Tongue (tissue), 2 donors: ENCODE results near the gene SSR4. TPM values are rescaled to one million over a fixed set of nuclear protein-coding genes. Genes with fewer than 3 reads are reported as not detected.
"Not testable (repeated sequence)": the region's sequence is repeated elsewhere in the genome, so short reads cannot be mapped to it uniquely, and the experiment has no call there.

ENCODE experiments used
- DNase-seq: peaks from one replicate; pipeline ENCODE4 v3.0.0-alpha.2; 2015
- total RNA-seq: library from RNA; depleted of rRNA; stranded (reverse); fragments of >200 nt; gene quantifications from one replicate; pipeline ENCODE4 v1.2.3, GENCODE V29; 2014

SSR4 gene
- total RNA-seq, 1 donor from 2014 or later = 46.4 TPM

- no peak for DNase-seq
Observed at GRCh38 chrX:153804100-153804595, 9.7 kb downstream of the SSR4 start.

DNA sequence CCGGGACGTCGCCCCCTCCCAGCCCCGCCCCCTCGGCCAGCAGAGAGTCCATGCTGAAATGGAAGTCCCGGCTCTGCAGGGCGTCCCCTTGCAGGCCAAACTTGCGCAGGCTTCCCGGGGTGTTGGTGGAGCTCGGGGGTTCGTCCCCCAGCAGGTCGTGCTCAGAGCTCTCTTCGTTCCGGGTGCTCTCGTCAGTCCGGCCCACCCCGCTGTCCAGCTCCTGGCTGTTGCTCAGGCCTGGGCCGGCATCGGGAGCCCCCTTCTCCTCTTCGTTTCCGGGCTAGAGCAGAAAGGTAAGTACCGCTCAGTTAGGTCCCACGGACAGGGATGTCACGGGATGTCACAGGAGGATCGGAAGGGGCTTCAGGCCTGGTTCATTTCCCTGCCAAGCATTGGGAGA, 10.2 kb downstream of the SSR4 start:
- no peak for DNase-seq

DNA sequence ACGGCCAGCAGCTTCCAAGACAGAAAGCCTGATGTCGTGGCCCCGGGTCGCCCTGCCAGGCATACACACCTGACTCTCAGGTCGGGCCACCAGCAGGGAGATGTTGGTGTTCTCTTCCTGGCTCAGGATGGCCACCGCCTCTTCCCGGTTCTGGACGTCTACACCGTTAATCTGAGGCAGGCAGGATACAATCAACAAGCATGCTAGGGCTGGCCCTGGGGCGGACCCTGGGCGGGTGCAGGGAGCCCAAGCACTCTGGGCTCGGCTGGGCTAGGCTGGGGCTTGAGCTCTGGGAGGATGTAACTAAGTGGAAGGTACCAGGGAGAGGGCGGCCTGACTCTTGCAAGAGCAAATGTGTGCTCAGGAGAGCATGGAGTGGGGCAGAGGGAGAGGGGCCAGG, 11.0 kb downstream of the SSR4 start:
- DNase-seq = no peak

DNA sequence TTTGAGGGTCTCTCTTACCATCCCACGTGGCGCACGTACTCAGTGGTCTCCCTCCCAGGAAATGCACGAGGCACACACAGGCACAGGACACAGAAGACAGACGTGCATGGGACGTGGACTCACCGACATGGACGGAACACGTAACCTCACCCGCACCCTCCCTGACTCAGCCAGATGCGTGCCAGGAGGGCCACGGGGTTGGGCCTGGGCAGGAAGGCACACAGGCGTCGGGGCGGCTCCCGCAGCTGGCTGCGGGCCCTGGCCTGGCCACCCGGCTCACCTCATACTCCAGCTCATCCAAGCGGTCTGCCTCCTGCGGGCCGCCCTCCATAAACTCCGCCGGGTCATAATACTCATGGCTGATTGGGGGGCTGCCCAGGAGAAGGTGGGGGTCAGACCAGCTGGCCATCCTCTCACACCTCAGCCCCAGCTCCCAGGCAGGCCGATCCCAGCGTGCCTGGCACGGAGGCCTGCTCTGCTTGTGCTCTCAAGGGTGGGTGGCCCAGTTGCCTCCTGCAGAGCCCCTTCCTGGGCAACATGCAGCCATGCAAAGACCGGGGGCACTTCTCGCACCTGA, 12.6 kb downstream of the SSR4 start:
- no peak for DNase-seq

- no peak for DNase-seq
Observed at GRCh38 chrX:153807976-153808375, 13.5 kb downstream of the SSR4 start.

GRCh38 chrX:153812220-153812619, 17.8 kb downstream of the SSR4 start:
- DNase-seq = no peak

GRCh38 chrX:153813161-153813560, 18.7 kb downstream of the SSR4 start:
- no peak for DNase-seq

DNA sequence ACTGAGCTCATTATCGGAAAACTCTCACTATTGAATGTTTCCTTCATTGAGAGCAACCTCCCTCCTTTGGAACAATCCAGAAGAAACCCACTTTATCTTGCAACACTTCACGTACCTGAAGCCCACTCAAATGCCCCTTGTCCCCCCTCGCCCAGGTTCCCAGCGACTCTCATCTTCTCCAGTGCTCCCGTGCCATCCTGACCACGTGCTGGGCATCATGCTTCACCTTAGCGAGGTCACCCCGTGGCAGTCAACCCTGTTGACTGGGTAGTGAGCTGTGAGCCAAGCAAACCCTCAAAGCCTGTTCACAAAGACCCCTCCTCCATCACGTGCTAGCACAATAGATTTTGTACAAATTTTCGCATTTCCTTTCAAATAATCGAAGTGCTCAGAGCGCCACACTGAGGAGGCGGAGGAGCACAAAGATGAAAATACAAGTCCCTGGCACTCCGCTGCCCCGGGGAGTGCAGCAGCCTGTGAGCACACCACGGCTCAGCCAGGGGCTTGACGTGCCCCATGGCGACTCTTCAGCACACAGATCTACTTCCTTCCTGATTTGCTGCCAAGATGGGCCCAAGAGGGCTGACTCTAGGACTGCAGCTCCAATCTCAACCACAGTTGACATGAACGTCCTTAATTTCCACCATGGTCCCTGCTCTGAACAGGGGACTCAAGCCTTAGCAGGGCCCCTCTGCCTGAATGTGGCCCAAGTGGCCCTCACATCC, 20.3 kb downstream of the SSR4 start:
- DNase-seq = no peak

- DNase-seq = no peak
Observed at GRCh38 chrX:153816831-153817690, 22.6 kb downstream of the SSR4 start.

DNA sequence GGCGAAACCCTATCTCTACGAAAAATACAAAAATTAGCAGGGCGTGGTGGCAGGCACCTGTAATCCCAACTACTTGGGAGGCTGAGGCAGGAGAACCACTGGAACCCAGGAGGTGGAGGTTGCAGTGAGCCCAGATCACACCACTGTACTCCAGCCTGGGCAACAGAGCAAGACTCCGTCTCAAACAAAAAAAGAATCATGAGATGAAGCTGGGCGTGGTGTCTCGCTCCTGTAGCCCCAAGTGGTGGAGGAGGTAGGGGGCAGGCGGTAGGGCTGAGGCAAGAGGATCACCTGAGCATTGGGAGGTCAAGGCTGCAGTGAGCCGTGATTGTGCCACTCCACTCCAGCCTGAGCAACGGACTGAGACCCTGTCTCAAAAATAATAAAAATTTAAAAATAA, 23.6 kb downstream of the SSR4 start:
- DNase-seq = not testable (repeated sequence)

GRCh38 chrX:153818571-153819383, 24.3 kb downstream of the SSR4 start:
- DNase-seq = peak; percentile 50

DNA sequence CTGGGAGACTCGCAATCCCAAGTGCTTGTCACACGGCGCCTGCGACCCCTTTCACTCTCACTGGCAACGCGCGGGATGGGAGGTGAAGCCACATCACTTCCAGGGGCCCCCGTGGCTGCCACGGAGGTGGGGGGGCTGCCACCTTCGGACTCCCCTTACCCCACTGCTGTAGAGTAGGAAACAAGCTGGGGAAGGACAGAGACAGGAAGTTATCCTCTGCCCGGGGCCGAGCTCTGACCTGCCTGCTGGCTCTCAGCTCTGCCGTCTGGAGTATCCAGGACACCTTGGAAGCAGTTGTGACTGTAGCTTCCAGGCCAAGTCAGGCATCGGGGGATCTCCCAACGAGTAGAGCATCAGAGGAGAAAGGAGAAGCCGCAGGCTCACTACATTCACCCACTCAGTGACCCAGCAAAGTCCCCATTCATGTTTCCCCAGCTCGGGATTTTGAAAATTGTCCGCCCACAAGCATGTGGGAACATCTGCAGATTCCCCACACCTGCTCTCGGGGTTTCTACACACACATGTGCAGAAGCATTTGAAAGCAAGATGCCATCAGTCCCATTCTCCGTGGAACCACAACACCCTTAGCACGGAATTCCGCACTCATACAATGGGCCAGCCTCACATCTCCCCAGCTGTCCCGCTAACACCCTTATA, 25.0 kb downstream of the SSR4 start:
- DNase-seq = no peak

- no peak for DNase-seq
Observed at GRCh38 chrX:153820601-153821000, 26.1 kb downstream of the SSR4 start.

DNA sequence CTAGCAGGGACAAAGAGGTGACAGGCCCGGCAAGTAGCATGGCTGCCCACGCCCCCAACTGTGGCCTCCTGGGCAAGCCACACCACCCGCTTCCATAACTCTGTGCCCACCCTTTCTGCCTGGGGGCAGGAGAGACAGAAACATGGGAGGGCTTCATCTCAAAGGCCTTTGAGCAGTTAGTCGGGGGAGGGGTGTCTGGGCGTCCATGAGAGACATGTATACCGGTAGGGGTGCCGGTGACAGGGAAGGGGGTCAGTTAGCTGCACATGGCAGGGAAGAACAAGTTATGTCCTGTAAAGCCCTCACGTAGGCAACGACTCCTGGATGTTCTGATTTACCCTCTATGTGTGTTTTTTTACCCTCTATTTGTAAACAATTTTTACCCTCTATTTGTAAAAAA, 26.6 kb downstream of the SSR4 start:
- no peak for DNase-seq

DNA sequence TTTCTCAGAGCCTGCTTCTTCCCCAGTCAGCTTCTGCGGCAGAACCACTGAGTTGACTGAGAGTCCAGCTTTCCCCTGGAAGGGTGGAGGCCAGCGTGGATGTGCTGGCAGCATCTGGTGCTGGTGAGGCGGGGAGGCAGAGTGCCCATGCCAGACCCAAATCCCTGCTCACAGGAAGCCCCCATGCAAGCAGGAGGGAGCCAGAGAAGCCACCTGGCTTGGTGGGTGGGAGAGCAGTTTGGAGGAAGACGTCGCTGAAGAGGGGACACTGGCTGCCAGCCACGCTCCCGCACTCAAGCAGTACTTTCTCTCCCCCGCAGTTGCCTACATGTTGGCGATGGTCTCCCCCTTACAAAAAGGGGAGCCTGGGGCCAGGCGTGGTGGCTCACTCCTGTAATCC, 29.9 kb downstream of the SSR4 start:
- no peak for DNase-seq

DNA sequence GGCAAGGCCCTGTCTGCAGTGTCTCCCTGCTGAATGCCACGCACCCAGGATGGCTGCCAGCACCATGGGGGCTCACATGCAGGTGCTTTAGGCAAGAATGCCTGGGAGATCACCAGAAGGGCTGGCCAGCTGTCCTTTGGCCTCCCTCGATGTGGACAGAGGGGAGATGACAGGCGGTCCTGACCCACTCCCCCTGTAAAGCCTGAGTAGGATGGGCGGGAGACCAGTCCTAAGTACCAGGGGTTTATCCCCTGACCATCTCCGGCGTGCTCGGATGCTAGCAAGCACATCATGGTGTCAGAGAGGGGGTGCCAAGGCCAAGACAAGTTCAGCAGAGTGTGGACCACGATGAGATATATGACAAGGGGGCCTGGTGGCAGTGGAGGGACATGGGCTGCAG, 30.6 kb downstream of the SSR4 start:
- DNase-seq = no peak

DNA sequence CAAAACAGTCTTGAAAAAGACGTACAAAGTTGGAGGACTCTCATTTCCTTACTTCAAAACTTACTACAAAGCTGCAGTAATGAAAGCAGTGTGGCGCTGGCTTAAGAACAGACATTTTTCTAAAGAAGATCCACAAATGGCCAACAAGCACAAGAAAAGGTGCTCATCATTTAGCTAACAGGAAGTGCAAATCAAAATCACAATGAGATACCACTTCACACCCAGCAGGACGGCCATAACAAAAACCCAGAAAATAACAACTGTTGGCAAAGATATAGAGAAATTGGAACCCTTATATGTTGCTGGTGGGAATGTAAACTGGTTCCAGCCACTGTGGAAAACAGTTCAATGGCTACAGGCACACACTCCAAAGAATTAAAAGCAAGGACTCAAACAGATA, 32.5 kb downstream of the SSR4 start:
- DNase-seq = no peak

GRCh38 chrX:153827903-153828302, 33.4 kb downstream of the SSR4 start:
- DNase-seq = no peak

DNA sequence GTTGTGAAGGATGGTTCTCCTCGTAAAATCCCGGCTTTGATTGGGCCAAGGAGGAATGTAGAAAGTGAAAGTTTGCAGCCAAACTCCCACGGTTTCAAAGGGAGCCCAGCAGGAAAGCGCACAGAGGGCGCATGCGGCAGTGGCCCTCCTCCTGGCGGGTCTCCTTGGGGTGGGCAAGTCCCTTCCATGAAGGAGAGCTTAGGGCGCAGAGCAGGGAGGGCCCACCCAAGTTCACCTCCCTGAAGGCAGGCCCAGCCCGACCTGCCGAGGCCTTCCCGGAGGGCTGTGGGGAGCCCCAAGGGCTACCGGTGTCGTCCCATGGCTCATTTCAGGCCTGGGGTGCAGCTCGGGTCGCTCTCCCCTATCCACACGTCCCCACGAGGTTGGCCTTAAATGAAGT, 33.8 kb downstream of the SSR4 start:
- DNase-seq = no peak

- peak; percentile 16 for DNase-seq
Observed at GRCh38 chrX:153828723-153829548, 34.5 kb downstream of the SSR4 start.

GRCh38 chrX:153829549-153829798, 35.0 kb downstream of the SSR4 start:
- no peak for DNase-seq
